GM12878 (cell line): ENCODE results near the gene PTGIS.

Experiments used
- TAF1 ChIP-seq: IDR thresholded peaks from 2 replicates; pipeline ENCODE4 v1.6.1; 2011; ENCODE audit warnings: mild to moderate bottlenecking, low read depth, low read length, borderline replicate concordance
- TF ChIP-seq, protein P1 (sequence below), 3 experiments: IDR thresholded peaks in 2 of 3; conservative IDR thresholded peaks in 1 of 3; 2 replicates each; pipeline ENCODE4 v1.5.1; 2011; ENCODE audit warnings: low read depth in 3 of 3, low read length in 3 of 3, mild to moderate bottlenecking in 3 of 3, control low read depth in 2 of 3, moderate library complexity in 2 of 3, inconsistent platforms in 1 of 3, mixed read lengths in 1 of 3; ENCODE audit not compliant: control insufficient read depth in 2 of 3, insufficient read depth in 1 of 3; ENCODE audit errors: extremely low read depth in 1 of 3

DNA sequence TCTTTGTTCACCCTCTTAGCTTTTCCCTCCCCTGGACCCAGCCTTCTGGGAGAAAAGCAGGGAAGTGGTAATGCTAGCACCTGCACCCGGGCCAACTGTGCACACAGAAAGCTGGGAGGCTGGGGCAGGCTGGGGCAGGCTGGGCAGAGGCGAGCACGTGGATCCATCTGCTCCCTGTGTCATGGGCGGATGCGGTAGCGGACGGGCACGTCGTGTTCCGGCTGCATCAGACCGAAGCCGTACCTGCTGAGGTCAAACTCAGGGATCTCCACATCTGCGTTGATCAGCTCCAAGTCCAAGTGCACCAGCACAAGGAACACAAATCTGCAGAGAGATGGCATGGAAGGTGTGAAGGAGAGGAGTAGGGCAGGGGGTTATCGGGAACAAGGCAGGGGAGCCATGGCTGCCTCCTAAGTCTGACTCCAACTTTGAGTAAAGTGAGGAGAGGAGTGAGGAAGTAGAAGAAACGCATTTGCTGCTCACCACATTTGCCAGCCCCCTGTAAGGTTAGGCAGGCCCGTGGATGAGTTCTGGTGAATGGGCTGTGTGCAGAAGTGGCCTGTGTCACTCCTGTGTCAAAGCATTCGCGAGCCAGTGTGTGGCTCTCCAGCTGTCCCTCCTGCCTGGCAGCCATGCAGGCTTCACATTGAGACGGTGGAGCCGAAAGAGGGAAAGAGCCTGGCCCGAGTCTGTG, 60.0 kb downstream of the PTGIS start:
- TF ChIP-seq, protein P1, sequence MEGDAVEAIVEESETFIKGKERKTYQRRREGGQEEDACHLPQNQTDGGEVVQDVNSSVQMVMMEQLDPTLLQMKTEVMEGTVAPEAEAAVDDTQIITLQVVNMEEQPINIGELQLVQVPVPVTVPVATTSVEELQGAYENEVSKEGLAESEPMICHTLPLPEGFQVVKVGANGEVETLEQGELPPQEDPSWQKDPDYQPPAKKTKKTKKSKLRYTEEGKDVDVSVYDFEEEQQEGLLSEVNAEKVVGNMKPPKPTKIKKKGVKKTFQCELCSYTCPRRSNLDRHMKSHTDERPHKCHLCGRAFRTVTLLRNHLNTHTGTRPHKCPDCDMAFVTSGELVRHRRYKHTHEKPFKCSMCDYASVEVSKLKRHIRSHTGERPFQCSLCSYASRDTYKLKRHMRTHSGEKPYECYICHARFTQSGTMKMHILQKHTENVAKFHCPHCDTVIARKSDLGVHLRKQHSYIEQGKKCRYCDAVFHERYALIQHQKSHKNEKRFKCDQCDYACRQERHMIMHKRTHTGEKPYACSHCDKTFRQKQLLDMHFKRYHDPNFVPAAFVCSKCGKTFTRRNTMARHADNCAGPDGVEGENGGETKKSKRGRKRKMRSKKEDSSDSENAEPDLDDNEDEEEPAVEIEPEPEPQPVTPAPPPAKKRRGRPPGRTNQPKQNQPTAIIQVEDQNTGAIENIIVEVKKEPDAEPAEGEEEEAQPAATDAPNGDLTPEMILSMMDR (IDR thresholded peaks at IDR 0.05 in 2 of 3, conservative IDR thresholded peaks at IDR 0.05 in 1 of 3; ENCODE audit: control insufficient read depth in 2 of 3, extremely low read depth in 1 of 3, insufficient read depth in 1 of 3, low read depth in 3 of 3, low read length in 3 of 3), result no peak
- TF ChIP-seq TAF1, result no peak
